Fibroblast of mammary gland (primary cell): ENCODE data around the gene SMARCC1.

ENCODE experiments used
- DNase-seq: peaks from one replicate; pipeline ENCODE4 v3.0.0-alpha.2; 2010; ENCODE audit warnings: low read depth
- H3K4me3 ChIP-seq: 2 replicates; pipeline ENCODE4 v1.5.1; 2011; ENCODE audit warnings: low read depth, mild to moderate bottlenecking, low read length, moderate library complexity; ENCODE audit not compliant: control insufficient read depth
- CTCF ChIP-seq: conservative IDR thresholded peaks from 2 replicates; pipeline ENCODE4 v1.5.1; 2011; ENCODE audit warnings: low read depth, low read length, inconsistent platforms; ENCODE audit not compliant: control insufficient read depth, insufficient read depth

The SMARCC1 gene

GRCh38 chr3:47603332-47603731, 178.4 kb downstream of the SMARCC1 start:
- no peak for TF ChIP-seq CTCF
- DNase-seq = no peak
- no peak overlapping the region for H3K4me3 ChIP-seq

GRCh38 chr3:47601281-47601680, 180.4 kb downstream of the SMARCC1 start:
- DNase-seq = no peak

GRCh38 chr3:47594792-47595191, 186.9 kb downstream of the SMARCC1 start:
- TF ChIP-seq CTCF = no peak
- no peak overlapping the region for H3K4me3 ChIP-seq
- no peak for DNase-seq

More at GRCh38 chr3:47601281-47601680, 180.4 kb downstream of the SMARCC1 start:
- H3K4me3 ChIP-seq = no peak overlapping the region
- no peak for TF ChIP-seq CTCF

GRCh38 chr3:47592066-47592795, 189.5 kb downstream of the SMARCC1 start:
- TF ChIP-seq CTCF = no peak
- H3K4me3 ChIP-seq = no peak overlapping the region
- DNase-seq = no peak

- H3K4me3 ChIP-seq = no peak overlapping the region
- no peak for TF ChIP-seq CTCF
- no peak for DNase-seq
Observed at GRCh38 chr3:47590216-47590615, 191.5 kb downstream of the SMARCC1 start.

- DNase-seq = no peak
- TF ChIP-seq CTCF = no peak
- no peak overlapping the region for H3K4me3 ChIP-seq
Observed at GRCh38 chr3:47588587-47588986, 193.1 kb downstream of the SMARCC1 start.
